Glomerular visceral epithelial cell (primary cell): ENCODE measurements around the gene ELF5.

ENCODE experiments used
- DNase-seq: peaks from one replicate; pipeline ENCODE4 v3.0.0-alpha.2; 2016; ENCODE audit errors: extremely low spot score

The ELF5 gene

GRCh38 chr11:34522188-34522587 is 8.6 kb upstream of the ELF5 start:
- DNase-seq, result no peak

GRCh38 chr11:34521265-34521664 is 7.7 kb upstream of the ELF5 start:
- DNase-seq, result no peak

GRCh38 chr11:34519595-34520235 is 6.1 kb upstream of the ELF5 start:
- no peak for DNase-seq

GRCh38 chr11:34516247-34517040 is 2.9 kb upstream of the ELF5 start:
- DNase-seq, result no peak

GRCh38 chr11:34514597-34514996 is 1.0 kb upstream of the ELF5 start:
- DNase-seq, result no peak

- peak; percentile 50 for DNase-seq
These were observed 533 bp downstream of the ELF5 start for GRCh38 chr11:34512840-34513681.

GRCh38 chr11:34510673-34511072 is 2.9 kb downstream of the ELF5 start:
- DNase-seq, result no peak

GRCh38 chr11:34510218-34510617 is 3.4 kb downstream of the ELF5 start:
- no peak for DNase-seq

GRCh38 chr11:34509336-34509876 is 4.2 kb downstream of the ELF5 start:
- no peak for DNase-seq

GRCh38 chr11:34508524-34508923 is 5.1 kb downstream of the ELF5 start:
- DNase-seq, result no peak

- no peak for DNase-seq
These were observed 6.0 kb downstream of the ELF5 start for GRCh38 chr11:34507610-34508009.

- DNase-seq, result no peak
These were observed 6.4 kb downstream of the ELF5 start for GRCh38 chr11:34507156-34507555.

- DNase-seq, result no peak
These were observed 7.7 kb downstream of the ELF5 start for GRCh38 chr11:34505874-34506273.

- DNase-seq, result no peak
These were observed 10.6 kb downstream of the ELF5 start for GRCh38 chr11:34502949-34503348.

GRCh38 chr11:34501949-34502348 is 11.6 kb downstream of the ELF5 start:
- DNase-seq, result peak; percentile 61

GRCh38 chr11:34501500-34501899 is 12.1 kb downstream of the ELF5 start:
- peak; percentile 94 for DNase-seq

GRCh38 chr11:34499719-34500500 is 13.7 kb downstream of the ELF5 start:
- no peak for DNase-seq

- DNase-seq, result peak; percentile 25
These were observed 17.7 kb downstream of the ELF5 start for GRCh38 chr11:34495724-34496377.

- no peak for DNase-seq
These were observed 18.3 kb downstream of the ELF5 start for GRCh38 chr11:34495239-34495723.

- DNase-seq, result no peak
These were observed 19.5 kb downstream of the ELF5 start for GRCh38 chr11:34493926-34494595.
